Measurements from ENCODE around the gene LRRC3C. TPM values are rescaled to one million over a fixed set of nuclear protein-coding genes. Genes with fewer than 3 reads are reported as not detected.
"Not testable (repeated sequence)": the region's sequence is repeated elsewhere in the genome, so short reads cannot be mapped to it uniquely, and the experiment has no call there.

LRRC3C gene
- not detected for polyA plus RNA-seq (2013, experiment 1 of 4)
- polyA plus RNA-seq (2013, experiment 2 of 4): not detected
- polyA plus RNA-seq (2013, experiment 3 of 4): not detected
- not detected for polyA plus RNA-seq (2013, experiment 4 of 4)

DNA sequence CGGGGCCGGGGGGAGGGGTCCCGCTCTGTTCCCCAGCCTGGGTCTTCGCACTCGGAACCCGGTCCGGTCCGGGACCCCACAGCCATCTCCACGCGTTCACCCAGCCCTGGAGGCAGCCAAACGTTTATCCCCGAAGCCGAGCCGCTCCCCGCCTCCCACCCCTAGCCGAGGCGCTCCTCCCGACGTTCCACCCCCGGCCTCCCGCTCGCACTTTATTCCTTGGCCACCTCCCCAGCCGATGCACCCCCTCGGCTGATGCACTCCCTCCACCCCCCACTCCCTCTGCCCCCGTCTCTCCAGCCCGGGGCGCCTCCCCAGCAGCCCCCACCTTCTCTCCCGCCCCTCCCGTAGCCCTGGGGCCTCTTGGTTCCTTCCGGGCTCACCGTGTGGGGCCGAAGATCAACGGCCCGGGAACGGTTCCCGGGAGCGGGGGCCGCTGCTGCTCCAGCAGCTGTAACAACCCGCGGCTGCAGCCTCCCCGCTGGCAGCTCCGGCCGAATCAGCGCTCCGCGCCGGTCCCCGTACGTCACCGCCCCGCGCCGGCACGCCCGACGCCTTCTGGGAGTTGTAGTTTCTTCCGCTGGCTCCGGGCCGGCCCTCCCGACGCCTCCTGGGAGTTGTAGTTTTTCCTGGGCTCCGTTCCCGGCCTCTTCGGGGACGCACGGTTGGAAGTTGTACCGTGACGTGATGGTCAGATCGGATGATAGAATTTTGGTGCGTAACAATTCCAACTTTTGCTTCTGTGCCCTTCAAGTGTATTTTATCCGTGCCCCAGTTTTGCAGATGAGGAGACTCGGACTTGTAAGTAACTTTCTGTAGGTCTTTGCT is at the start of gene LRRC3C, which contains the start of gene ORMDL3:
LRRC3C (plus strand) TSS at position 632 of the 828 bp plus-strand sequence. CDS start 13,792 bp downstream, outside the sequence.
ORMDL3 (minus strand) TSS at position 501 of the 828 bp plus-strand sequence. CDS start 3,398 bp downstream, outside the sequence.
- H3K4me1 ChIP-seq (ENCODE audit: control insufficient read depth, insufficient read depth, low read length): peaks cover 26% of the 10 kb centered on the region
- H3K36me3 ChIP-seq (ENCODE audit: control insufficient read depth, insufficient read depth, low read length): peaks cover 6% of the 10 kb centered on the region
- H3K27me3 ChIP-seq (ENCODE audit: control insufficient read depth, insufficient read depth, low read length, poor library complexity, severe bottlenecking): no peaks in the 10 kb centered on the region
- H3K4me3 ChIP-seq (ENCODE audit: insufficient read depth, low read depth, low read length): peak within 1 kb of the TSS; percentile 90
- peak within 1 kb of the TSS; percentile 84 for H3K27ac ChIP-seq (ENCODE audit: insufficient read depth, low read depth, low read length, poor library complexity, severe bottlenecking)
- 1% methylated on average over 72 of the region's 72 CpGs for WGBS, 2 experiments
- no peaks in the 10 kb centered on the region for H3K9me3 ChIP-seq (ENCODE audit: control insufficient read depth, low read length)

DNA sequence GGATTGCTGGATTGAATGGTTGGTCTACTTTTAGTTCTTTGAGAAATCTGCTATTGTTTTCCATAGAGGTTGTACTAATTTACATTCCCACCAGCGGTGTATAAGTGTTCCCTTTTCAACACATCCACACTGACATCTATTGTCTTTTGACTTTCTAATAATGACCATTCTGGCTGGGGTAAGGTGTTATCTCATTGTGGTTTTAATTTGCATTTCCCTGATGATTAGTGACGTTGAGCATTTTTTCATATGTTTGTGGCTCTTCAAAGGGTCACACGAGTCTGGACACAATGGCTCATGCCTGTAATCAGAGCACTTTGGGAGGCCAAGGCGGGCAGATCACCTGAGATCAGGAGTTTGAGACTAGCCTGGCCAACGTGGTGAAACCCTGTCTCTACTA is 41.4 kb upstream of the LRRC3C start:
- H3K27ac ChIP-seq (ENCODE audit: insufficient read depth, low read depth, low read length, poor library complexity, severe bottlenecking); H3K27me3 ChIP-seq (ENCODE audit: control insufficient read depth, insufficient read depth, low read length, poor library complexity, severe bottlenecking); H3K9me3 ChIP-seq (ENCODE audit: control insufficient read depth, low read length); H3K4me3 ChIP-seq (ENCODE audit: insufficient read depth, low read depth, low read length); H3K36me3 ChIP-seq (ENCODE audit: control insufficient read depth, insufficient read depth, low read length); H3K4me1 ChIP-seq (ENCODE audit: control insufficient read depth, insufficient read depth, low read length): not testable (repeated sequence)
- WGBS, 2 experiments: 79 to 86% methylated on average over 4 to 5 of the region's 5 CpGs

DNA sequence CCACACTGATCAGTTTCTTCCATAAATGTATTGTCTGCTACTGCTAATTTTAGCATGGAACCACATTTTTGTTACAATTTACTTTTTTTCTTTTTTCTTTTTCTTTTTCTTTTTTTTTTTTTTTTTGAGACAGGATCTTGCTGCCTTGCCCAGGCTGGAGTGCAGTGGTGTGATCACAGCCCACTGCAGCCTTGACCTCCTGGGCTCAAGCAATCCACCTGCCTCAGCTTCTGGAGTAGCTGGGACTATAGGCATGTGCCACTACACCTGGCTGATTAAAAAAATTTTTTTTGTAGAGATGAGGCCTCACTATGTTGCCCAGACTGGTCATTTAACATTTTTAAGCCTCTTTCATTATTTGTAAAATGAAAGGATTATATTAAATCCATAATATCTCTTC is 40.5 kb upstream of the LRRC3C start:
- H3K9me3 ChIP-seq (ENCODE audit: control insufficient read depth, low read length): no peaks in the 10 kb centered on the region
- no peaks in the 10 kb centered on the region for H3K4me1 ChIP-seq (ENCODE audit: control insufficient read depth, insufficient read depth, low read length)
- no peaks in the 10 kb centered on the region for H3K36me3 ChIP-seq (ENCODE audit: control insufficient read depth, insufficient read depth, low read length)
- no peaks in the 10 kb centered on the region for H3K27me3 ChIP-seq (ENCODE audit: control insufficient read depth, insufficient read depth, low read length, poor library complexity, severe bottlenecking)
- no peak overlapping the region for H3K27ac ChIP-seq (ENCODE audit: insufficient read depth, low read depth, low read length, poor library complexity, severe bottlenecking)
- H3K4me3 ChIP-seq (ENCODE audit: insufficient read depth, low read depth, low read length): no peak overlapping the region

DNA sequence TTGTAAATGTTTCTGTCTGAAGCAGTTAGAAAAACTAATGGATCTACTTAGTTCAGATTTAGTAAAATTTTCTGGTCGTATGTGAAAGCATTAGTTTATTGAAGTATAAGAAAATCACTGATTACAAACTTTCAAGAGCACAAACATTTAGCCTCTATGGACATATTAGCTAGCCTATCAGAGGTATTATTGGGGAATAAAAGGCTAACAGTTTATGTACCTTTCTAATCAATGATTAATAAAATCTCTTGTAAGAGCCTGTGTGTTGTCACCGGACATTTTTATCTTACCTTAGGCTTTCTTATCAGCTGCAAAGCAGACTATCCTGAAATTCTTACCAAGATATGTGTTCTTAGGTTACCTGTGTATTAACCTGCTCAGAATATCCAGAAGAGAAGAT is 38.3 kb upstream of the LRRC3C start:
- WGBS, 2 experiments: 64 to 80% methylated on average over 1 to 2 of the region's 2 CpGs
- Histone ChIP-seq H3K4me1 (ENCODE audit: control insufficient read depth, insufficient read depth, low read length) (no peaks in the 10 kb centered on the region), H3K27me3 (ENCODE audit: control insufficient read depth, insufficient read depth, low read length, poor library complexity, severe bottlenecking) (no peaks in the 10 kb centered on the region), H3K36me3 (ENCODE audit: control insufficient read depth, insufficient read depth, low read length) (no peaks in the 10 kb centered on the region), H3K4me3 (ENCODE audit: insufficient read depth, low read depth, low read length) (no peak overlapping the region), H3K27ac (ENCODE audit: insufficient read depth, low read depth, low read length, poor library complexity, severe bottlenecking) (no peak overlapping the region), H3K9me3 (ENCODE audit: control insufficient read depth, low read length) (no peaks in the 10 kb centered on the region)

- 83 to 92% methylated on average over 2 to 3 of the region's 3 CpGs for WGBS, 2 experiments
- no peak overlapping the region for H3K4me3 ChIP-seq (ENCODE audit: insufficient read depth, low read depth, low read length)
- H3K27me3 ChIP-seq (ENCODE audit: control insufficient read depth, insufficient read depth, low read length, poor library complexity, severe bottlenecking): no peaks in the 10 kb centered on the region
- no peak overlapping the region for H3K27ac ChIP-seq (ENCODE audit: insufficient read depth, low read depth, low read length, poor library complexity, severe bottlenecking)
- no peaks in the 10 kb centered on the region for H3K36me3 ChIP-seq (ENCODE audit: control insufficient read depth, insufficient read depth, low read length)
- H3K9me3 ChIP-seq (ENCODE audit: control insufficient read depth, low read length): no peaks in the 10 kb centered on the region
- no peaks in the 10 kb centered on the region for H3K4me1 ChIP-seq (ENCODE audit: control insufficient read depth, insufficient read depth, low read length)
Observed at GRCh38 chr17:39894681-39895376, 32.7 kb upstream of the LRRC3C start.

DNA sequence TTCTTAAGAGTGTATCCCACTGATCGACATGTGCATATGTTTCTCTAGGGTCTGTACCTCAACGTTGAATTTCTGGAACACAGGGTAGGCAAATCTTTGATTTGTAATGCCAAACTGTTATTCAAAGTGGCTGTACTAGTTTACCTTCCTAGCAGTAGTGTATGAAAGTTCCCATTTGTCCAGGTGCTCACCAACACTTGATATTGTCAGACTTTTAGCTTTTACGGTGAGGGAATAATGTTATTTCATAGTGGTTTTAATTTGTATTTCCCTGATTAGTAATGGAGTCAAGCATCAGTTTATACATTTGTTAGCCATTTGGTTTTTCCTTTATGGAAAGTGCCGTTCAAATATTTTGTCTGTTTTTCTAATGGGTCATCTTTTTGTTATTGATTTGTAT is 29.4 kb upstream of the LRRC3C start:
- 91 to 97% methylated on average over 4 of the region's 4 CpGs for WGBS, 2 experiments
- Histone ChIP-seq H3K27me3 (ENCODE audit: control insufficient read depth, insufficient read depth, low read length, poor library complexity, severe bottlenecking) (no peaks in the 10 kb centered on the region), H3K36me3 (ENCODE audit: control insufficient read depth, insufficient read depth, low read length) (no peaks in the 10 kb centered on the region), H3K27ac (ENCODE audit: insufficient read depth, low read depth, low read length, poor library complexity, severe bottlenecking) (no peak overlapping the region), H3K9me3 (ENCODE audit: control insufficient read depth, low read length) (no peaks in the 10 kb centered on the region), H3K4me1 (ENCODE audit: control insufficient read depth, insufficient read depth, low read length) (no peaks in the 10 kb centered on the region), H3K4me3 (ENCODE audit: insufficient read depth, low read depth, low read length) (no peak overlapping the region)

GRCh38 chr17:39899215-39899614 is 28.3 kb upstream of the LRRC3C start:
- no peaks in the 10 kb centered on the region for H3K36me3 ChIP-seq (ENCODE audit: control insufficient read depth, insufficient read depth, low read length)
- no peak overlapping the region for H3K27ac ChIP-seq (ENCODE audit: insufficient read depth, low read depth, low read length, poor library complexity, severe bottlenecking)
- H3K4me3 ChIP-seq (ENCODE audit: insufficient read depth, low read depth, low read length): no peak overlapping the region
- no peaks in the 10 kb centered on the region for H3K27me3 ChIP-seq (ENCODE audit: control insufficient read depth, insufficient read depth, low read length, poor library complexity, severe bottlenecking)
- H3K4me1 ChIP-seq (ENCODE audit: control insufficient read depth, insufficient read depth, low read length): no peaks in the 10 kb centered on the region
- H3K9me3 ChIP-seq (ENCODE audit: control insufficient read depth, low read length): no peaks in the 10 kb centered on the region

- 87 to 97% methylated on average over 2 of the region's 2 CpGs for WGBS, 2 experiments
- not testable (repeated sequence) for H3K4me1 ChIP-seq (ENCODE audit: control insufficient read depth, insufficient read depth, low read length)
Observed at GRCh38 chr17:39902027-39902426, 25.5 kb upstream of the LRRC3C start.

GRCh38 chr17:39903158-39903884 is 24.2 kb upstream of the LRRC3C start:
- H3K4me3 ChIP-seq (ENCODE audit: insufficient read depth, low read depth, low read length): no peak overlapping the region
- H3K4me1 ChIP-seq (ENCODE audit: control insufficient read depth, insufficient read depth, low read length): no peaks in the 10 kb centered on the region
- no peak overlapping the region for H3K27ac ChIP-seq (ENCODE audit: insufficient read depth, low read depth, low read length, poor library complexity, severe bottlenecking)
- H3K27me3 ChIP-seq (ENCODE audit: control insufficient read depth, insufficient read depth, low read length, poor library complexity, severe bottlenecking): no peaks in the 10 kb centered on the region
- no peaks in the 10 kb centered on the region for H3K36me3 ChIP-seq (ENCODE audit: control insufficient read depth, insufficient read depth, low read length)
- WGBS, 2 experiments: 91 to 93% methylated on average over 3 to 4 of the region's 4 CpGs
- no peaks in the 10 kb centered on the region for H3K9me3 ChIP-seq (ENCODE audit: control insufficient read depth, low read length)

More at GRCh38 chr17:39902027-39902426, 25.5 kb upstream of the LRRC3C start:
- H3K4me3 ChIP-seq (ENCODE audit: insufficient read depth, low read depth, low read length); H3K27ac ChIP-seq (ENCODE audit: insufficient read depth, low read depth, low read length, poor library complexity, severe bottlenecking); H3K27me3 ChIP-seq (ENCODE audit: control insufficient read depth, insufficient read depth, low read length, poor library complexity, severe bottlenecking); H3K36me3 ChIP-seq (ENCODE audit: control insufficient read depth, insufficient read depth, low read length); H3K9me3 ChIP-seq (ENCODE audit: control insufficient read depth, low read length): not testable (repeated sequence)

- no peaks in the 10 kb centered on the region for H3K4me1 ChIP-seq (ENCODE audit: control insufficient read depth, insufficient read depth, low read length)
- 91 to 94% methylated on average over 3 of the region's 3 CpGs for WGBS, 2 experiments
- H3K9me3 ChIP-seq (ENCODE audit: control insufficient read depth, low read length): no peaks in the 10 kb centered on the region
- no peaks in the 10 kb centered on the region for H3K27me3 ChIP-seq (ENCODE audit: control insufficient read depth, insufficient read depth, low read length, poor library complexity, severe bottlenecking)
- H3K4me3 ChIP-seq (ENCODE audit: insufficient read depth, low read depth, low read length): no peak overlapping the region
- no peak overlapping the region for H3K27ac ChIP-seq (ENCODE audit: insufficient read depth, low read depth, low read length, poor library complexity, severe bottlenecking)
- H3K36me3 ChIP-seq (ENCODE audit: control insufficient read depth, insufficient read depth, low read length): no peaks in the 10 kb centered on the region
Observed at GRCh38 chr17:39904990-39905288, 22.6 kb upstream of the LRRC3C start.
